ENCODE results near the gene CCDC57. TPM values are rescaled to one million over a fixed set of nuclear protein-coding genes. Genes with fewer than 3 reads are reported as not detected.

Gene CCDC57
- polyA plus RNA-seq, 1 donor from 2014 or later = 70.9 TPM

DNA sequence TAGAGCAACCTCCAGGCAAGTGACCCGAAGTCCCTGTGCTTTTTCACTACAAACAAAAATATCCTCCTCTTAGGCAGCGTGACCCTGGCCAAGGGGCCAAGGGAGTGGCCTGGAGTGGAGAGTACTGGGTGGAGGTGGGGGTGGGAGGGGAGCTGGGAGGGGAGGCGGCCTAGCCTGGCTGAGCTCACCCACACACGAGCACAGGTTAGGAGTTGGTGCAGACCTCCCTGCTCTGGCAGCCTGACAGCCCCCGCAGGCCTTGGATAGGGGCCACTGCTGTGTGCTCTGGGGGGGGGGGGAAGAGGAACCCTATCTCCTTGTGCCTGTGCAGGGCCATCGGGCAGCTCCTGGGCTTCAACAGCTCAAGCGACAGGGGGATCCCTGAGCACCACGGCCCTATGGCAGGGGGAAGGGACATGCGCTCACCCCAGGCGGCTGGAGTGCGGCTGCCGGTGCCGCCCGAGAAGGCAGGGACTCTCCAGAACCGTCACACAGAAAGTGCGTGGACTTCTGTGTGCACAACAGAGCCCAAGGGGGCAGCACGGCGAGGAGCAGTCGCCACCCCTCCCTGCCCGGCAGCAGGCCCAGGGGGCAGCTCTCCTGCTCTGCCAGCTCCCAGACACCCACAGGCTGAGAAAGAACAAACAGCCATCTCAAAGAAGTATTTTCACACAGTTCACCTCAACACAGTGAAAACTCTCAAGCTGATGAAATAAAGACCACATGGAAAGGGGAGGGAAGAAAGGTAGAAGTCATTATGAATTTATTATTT lies 29.5 kb upstream of the CCDC57 start (continued):
- TF ChIP-seq, protein P1, sequence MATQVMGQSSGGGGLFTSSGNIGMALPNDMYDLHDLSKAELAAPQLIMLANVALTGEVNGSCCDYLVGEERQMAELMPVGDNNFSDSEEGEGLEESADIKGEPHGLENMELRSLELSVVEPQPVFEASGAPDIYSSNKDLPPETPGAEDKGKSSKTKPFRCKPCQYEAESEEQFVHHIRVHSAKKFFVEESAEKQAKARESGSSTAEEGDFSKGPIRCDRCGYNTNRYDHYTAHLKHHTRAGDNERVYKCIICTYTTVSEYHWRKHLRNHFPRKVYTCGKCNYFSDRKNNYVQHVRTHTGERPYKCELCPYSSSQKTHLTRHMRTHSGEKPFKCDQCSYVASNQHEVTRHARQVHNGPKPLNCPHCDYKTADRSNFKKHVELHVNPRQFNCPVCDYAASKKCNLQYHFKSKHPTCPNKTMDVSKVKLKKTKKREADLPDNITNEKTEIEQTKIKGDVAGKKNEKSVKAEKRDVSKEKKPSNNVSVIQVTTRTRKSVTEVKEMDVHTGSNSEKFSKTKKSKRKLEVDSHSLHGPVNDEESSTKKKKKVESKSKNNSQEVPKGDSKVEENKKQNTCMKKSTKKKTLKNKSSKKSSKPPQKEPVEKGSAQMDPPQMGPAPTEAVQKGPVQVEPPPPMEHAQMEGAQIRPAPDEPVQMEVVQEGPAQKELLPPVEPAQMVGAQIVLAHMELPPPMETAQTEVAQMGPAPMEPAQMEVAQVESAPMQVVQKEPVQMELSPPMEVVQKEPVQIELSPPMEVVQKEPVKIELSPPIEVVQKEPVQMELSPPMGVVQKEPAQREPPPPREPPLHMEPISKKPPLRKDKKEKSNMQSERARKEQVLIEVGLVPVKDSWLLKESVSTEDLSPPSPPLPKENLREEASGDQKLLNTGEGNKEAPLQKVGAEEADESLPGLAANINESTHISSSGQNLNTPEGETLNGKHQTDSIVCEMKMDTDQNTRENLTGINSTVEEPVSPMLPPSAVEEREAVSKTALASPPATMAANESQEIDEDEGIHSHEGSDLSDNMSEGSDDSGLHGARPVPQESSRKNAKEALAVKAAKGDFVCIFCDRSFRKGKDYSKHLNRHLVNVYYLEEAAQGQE (IDR thresholded peaks at IDR 0.05; ENCODE audit: borderline replicate concordance) = no peak
- TF ChIP-seq MXI1 (conservative IDR thresholded peaks at IDR 0.05; ENCODE audit: poor library complexity, severe bottlenecking) = no peak

DNA sequence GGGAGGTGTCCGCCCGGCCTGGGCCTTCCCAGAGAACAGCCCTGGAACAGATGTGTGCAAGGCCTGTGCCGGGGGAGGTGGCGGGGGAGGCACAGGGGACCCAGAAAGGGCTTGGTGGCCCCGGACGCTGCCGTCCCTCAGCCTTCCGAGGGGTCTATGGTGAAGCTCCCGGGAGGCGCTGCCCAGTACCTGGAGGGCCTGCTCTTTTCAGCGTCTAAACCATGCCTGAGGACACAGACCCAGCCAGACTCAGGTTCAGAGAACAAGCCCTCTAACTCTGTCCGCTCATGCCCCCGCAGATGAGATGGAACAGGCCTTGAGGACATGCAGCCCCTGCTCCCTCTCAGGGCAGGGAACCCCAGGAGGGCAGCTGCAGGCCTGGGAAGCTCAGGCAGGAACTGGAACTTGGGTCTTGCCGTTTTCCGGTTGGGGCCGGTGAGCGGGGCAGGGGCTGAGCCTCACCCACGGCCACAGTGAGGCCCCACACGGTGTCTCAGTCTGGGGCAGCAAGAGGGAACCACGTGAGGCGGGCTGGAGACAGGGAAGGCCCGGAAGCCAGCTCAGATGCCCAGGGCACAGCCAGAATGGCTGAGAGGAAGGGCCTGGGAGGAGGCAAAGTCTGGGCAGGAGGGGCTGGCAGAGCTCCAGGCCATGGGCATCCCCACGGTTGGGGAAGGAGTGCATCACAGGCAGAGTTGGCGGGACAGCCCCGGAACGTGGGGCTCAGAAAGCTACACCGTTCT lies 28.7 kb upstream of the CCDC57 start:
- Histone ChIP-seq H3K4me2 (ENCODE audit: low read length) (no peak overlapping the region), H3K9me3 (ENCODE audit: low read length) (no peaks in the 10 kb centered on the region), H3K4me3 (ENCODE audit: low read length) (no peak overlapping the region), H3K36me3 (ENCODE audit: insufficient read depth, low read length) (no peaks in the 10 kb centered on the region), H2AFZ (ENCODE audit: low read depth, low read length) (no peak overlapping the region), H3K27ac (ENCODE audit: low read length) (no peak overlapping the region), H4K20me1 (ENCODE audit: insufficient read depth) (peaks cover 8% of the 10 kb centered on the region), H3K9ac (ENCODE audit: low read length) (no peak overlapping the region), H3K9me2 (ENCODE audit: insufficient read depth, low read length) (no peaks in the 10 kb centered on the region), H3K27me3 (ENCODE audit: insufficient read depth, low read depth, low read length) (no peaks in the 10 kb centered on the region), H3F3A (ENCODE audit: insufficient read depth, low read length, poor library complexity, severe bottlenecking) (no peaks in the 10 kb centered on the region), H3K79me2 (replicated peaks; ENCODE audit: insufficient read depth, low read length) (no peaks in the 10 kb centered on the region)
- TF ChIP-seq, protein P2, sequence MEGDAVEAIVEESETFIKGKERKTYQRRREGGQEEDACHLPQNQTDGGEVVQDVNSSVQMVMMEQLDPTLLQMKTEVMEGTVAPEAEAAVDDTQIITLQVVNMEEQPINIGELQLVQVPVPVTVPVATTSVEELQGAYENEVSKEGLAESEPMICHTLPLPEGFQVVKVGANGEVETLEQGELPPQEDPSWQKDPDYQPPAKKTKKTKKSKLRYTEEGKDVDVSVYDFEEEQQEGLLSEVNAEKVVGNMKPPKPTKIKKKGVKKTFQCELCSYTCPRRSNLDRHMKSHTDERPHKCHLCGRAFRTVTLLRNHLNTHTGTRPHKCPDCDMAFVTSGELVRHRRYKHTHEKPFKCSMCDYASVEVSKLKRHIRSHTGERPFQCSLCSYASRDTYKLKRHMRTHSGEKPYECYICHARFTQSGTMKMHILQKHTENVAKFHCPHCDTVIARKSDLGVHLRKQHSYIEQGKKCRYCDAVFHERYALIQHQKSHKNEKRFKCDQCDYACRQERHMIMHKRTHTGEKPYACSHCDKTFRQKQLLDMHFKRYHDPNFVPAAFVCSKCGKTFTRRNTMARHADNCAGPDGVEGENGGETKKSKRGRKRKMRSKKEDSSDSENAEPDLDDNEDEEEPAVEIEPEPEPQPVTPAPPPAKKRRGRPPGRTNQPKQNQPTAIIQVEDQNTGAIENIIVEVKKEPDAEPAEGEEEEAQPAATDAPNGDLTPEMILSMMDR (IDR thresholded peaks at IDR 0.05; ENCODE audit: poor library complexity, severe bottlenecking) = no peak
- TF ChIP-seq, protein P1 (IDR thresholded peaks at IDR 0.05; ENCODE audit: borderline replicate concordance) = no peak
- TF ChIP-seq RAD21 (conservative IDR thresholded peaks at IDR 0.05) (no peak), SMC3 (conservative IDR thresholded peaks at IDR 0.05; ENCODE audit: poor library complexity) (no peak), TAF1 (IDR thresholded peaks at IDR 0.05; ENCODE audit: low read depth) (no peak), MXI1 (conservative IDR thresholded peaks at IDR 0.05; ENCODE audit: poor library complexity, severe bottlenecking) (no peak), POLR2AphosphoS5 (IDR thresholded peaks at IDR 0.05) (no peak), EZH2 (IDR thresholded peaks at IDR 0.05; ENCODE audit: borderline replicate concordance, insufficient read depth, low read length, poor library complexity, severe bottlenecking) (no peak), EP300 (conservative IDR thresholded peaks at IDR 0.05; ENCODE audit: poor library complexity, severe bottlenecking) (no peak)

Data from neural cell (in vitro differentiated cells).